Smooth muscle cell (in vitro differentiated cells): ENCODE data around the gene PIGB. TPM values are rescaled to one million over a fixed set of nuclear protein-coding genes. Genes with fewer than 3 reads are reported as not detected.

ENCODE experiments used
- DNase-seq: peaks from one replicate; lab custom pipeline; 2025; ENCODE audit not compliant: unreplicated experiment; lab: John Stamatoyannopoulos, UW
- H2AFZ ChIP-seq: fragments of 200-600 bp; sonication (generic); 2 replicates; pipeline ENCODE4 v1.6.0; 2016; ENCODE audit warnings: antibody characterized with exemption, low read depth, mild to moderate bottlenecking
- H3F3A ChIP-seq: fragments of 200-600 bp; sonication (generic); 2 replicates; pipeline ENCODE4 v1.6.0; 2017; ENCODE audit warnings: antibody characterized with exemption, low read depth
- H3K27ac ChIP-seq: fragments of 200-600 bp; sonication (generic); 2 replicates; pipeline ENCODE4 v1.5.1; 2016; ENCODE audit warnings: low read depth, mild to moderate bottlenecking
- H3K27me3 ChIP-seq: fragments of 200-600 bp; sonication (generic); 2 replicates; pipeline ENCODE4 v1.6.1; 2016; ENCODE audit warnings: low read depth, mild to moderate bottlenecking
- H3K36me3 ChIP-seq: fragments of 200-600 bp; sonication (generic); 2 replicates; pipeline ENCODE4 v1.5.1; 2016; ENCODE audit warnings: low read depth
- H3K4me1 ChIP-seq: fragments of 200-600 bp; sonication (generic); 2 replicates; pipeline ENCODE4 v1.5.1; 2016; ENCODE audit warnings: low read depth
- H3K4me2 ChIP-seq: fragments of 200-600 bp; sonication (generic); 2 replicates; pipeline ENCODE4 v1.6.0; 2016; ENCODE audit warnings: mild to moderate bottlenecking
- H3K4me3 ChIP-seq: fragments of 200-600 bp; sonication (generic); 2 replicates; pipeline ENCODE4 v1.5.1; 2016; ENCODE audit warnings: mild to moderate bottlenecking
- H3K79me2 ChIP-seq: fragments of 200-600 bp; sonication (generic); 2 replicates; pipeline ENCODE4 v1.6.0; 2016; ENCODE audit warnings: low read depth, mild to moderate bottlenecking
- H3K9ac ChIP-seq: fragments of 200-600 bp; sonication (generic); 2 replicates; pipeline ENCODE4 v1.6.0; 2016; ENCODE audit warnings: low read depth
- H3K9me3 ChIP-seq: fragments of 200-600 bp; sonication (generic); replicated peaks from 2 replicates; pipeline ENCODE4 v1.5.1; 2016; ENCODE audit warnings: low read depth
- H4K20me1 ChIP-seq: fragments of 200-600 bp; sonication (generic); 2 replicates; pipeline ENCODE4 v1.6.0; 2016; ENCODE audit warnings: low read depth
- CTCF ChIP-seq: fragments of 200-600 bp; sonication (generic); IDR thresholded peaks from 2 replicates; pipeline ENCODE4 v1.5.1; 2017; ENCODE audit warnings: borderline replicate concordance, mild to moderate bottlenecking, antibody characterized with exemption; ENCODE audit not compliant: insufficient read depth, poor library complexity, severe bottlenecking
- WGBS: methylation state at CpG from one replicate; pipeline ENCODE4 v1.1.7; 2016; ENCODE audit warnings: low lambda C conversion rate; 5-methylcytosine and 5-hydroxymethylcytosine counted together
- polyA plus RNA-seq: library from polyadenylated mRNA; unstranded; fragments of >200 nt; fragmentation: Nextera tagmentation; extraction: Ambion mirVana; gene quantifications from 2 replicates; pipeline ENCODE4 v1.2.1, GENCODE V29; 2016
- total RNA-seq: library from RNA; depleted of rRNA; stranded (reverse); fragments of >200 nt; gene quantifications from 2 replicates; pipeline ENCODE4 v1.2.3, GENCODE V29; 2014

PIGB gene
- total and polyA plus RNA-seq, 2 experiments from 2014 or later = 11.1 to 12.9 TPM

DNA sequence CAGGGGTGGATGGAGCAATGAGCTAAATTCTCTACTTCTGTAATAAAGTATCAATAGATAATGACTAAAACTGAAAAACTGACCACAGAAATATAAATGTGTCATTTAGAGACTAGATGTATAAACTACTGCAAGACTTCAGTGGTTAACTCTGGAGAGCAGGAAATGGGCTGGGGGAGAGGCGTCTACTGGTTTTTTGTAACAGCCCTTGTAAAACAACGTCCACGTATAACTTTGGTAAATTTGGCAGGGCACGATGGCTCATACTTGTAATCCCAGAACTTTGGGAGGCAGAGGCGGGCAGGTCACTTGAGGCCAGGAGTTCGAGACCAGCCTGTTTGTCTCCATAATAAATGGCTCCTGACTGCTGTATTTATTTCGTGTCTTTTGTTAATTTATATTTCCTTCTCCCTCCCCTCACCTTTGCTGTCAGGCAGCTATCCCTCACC is 41.9 kb upstream of the PIGB start:
- WGBS = 65% methylated on average over 7 of the region's 7 CpGs
- DNase-seq = no peak

GRCh38 chr15:55277715-55278114 is 41.3 kb upstream of the PIGB start:
- TF ChIP-seq CTCF = no peak
- WGBS = 95% methylated on average over 2 of the region's 2 CpGs
- H3K4me2 ChIP-seq = no peak overlapping the region
- peaks cover 17% of the 10 kb centered on the region for H4K20me1 ChIP-seq
- H3K27ac ChIP-seq = no peak overlapping the region
- H2AFZ ChIP-seq = no peak overlapping the region
- peaks cover 33% of the 10 kb centered on the region for H3K79me2 ChIP-seq
- no peak for DNase-seq
- no peak overlapping the region for H3K9ac ChIP-seq
- H3K36me3 ChIP-seq = no peaks in the 10 kb centered on the region
- no peaks in the 10 kb centered on the region for H3K27me3 ChIP-seq
- no peaks in the 10 kb centered on the region for H3F3A ChIP-seq
- no peaks in the 10 kb centered on the region for H3K4me1 ChIP-seq
- no peak overlapping the region for H3K4me3 ChIP-seq
- no peaks in the 10 kb centered on the region for H3K9me3 ChIP-seq

More for the DNA sequence above, 41.9 kb upstream of the PIGB start:
- Histone ChIP-seq H3F3A (no peaks in the 10 kb centered on the region), H3K9me3 (no peaks in the 10 kb centered on the region), H3K9ac (no peak overlapping the region), H3K4me2 (no peak overlapping the region), H3K27me3 (no peaks in the 10 kb centered on the region), H3K27ac (no peak overlapping the region), H3K79me2 (peaks cover 37% of the 10 kb centered on the region), H3K4me3 (no peak overlapping the region), H3K4me1 (no peaks in the 10 kb centered on the region), H3K36me3 (no peaks in the 10 kb centered on the region), H2AFZ (no peak overlapping the region), H4K20me1 (peaks cover 16% of the 10 kb centered on the region)
- TF ChIP-seq CTCF = no peak

GRCh38 chr15:55279100-55279745 is 39.8 kb upstream of the PIGB start:
- no peak overlapping the region for H3K4me3 ChIP-seq
- peak overlapping the region; percentile 94 for H3K27ac ChIP-seq
- no peaks in the 10 kb centered on the region for H3K4me1 ChIP-seq
- no peak for DNase-seq
- TF ChIP-seq CTCF = no peak
- no peaks in the 10 kb centered on the region for H3K9me3 ChIP-seq
- no peaks in the 10 kb centered on the region for H3K36me3 ChIP-seq
- peaks cover 17% of the 10 kb centered on the region for H4K20me1 ChIP-seq
- H3K9ac ChIP-seq = no peak overlapping the region
- no peaks in the 10 kb centered on the region for H3F3A ChIP-seq
- H3K79me2 ChIP-seq = peaks cover 30% of the 10 kb centered on the region
- no peaks in the 10 kb centered on the region for H3K27me3 ChIP-seq
- peak overlapping the region; percentile 54 for H3K4me2 ChIP-seq
- 91% methylated on average over 2 of the region's 2 CpGs for WGBS
- H2AFZ ChIP-seq = no peak overlapping the region
